SK-N-SH (cell line): ENCODE measurements around the gene C4orf50. TPM values are rescaled to one million over a fixed set of nuclear protein-coding genes. Genes with fewer than 3 reads are reported as not detected.

Experiments
- CTCF ChIA-PET: fragments of 300-600, 350-600 bp; formaldehyde crosslinking; extraction: SDS; loops from one replicate; lab custom pipeline; 2021; lab: Yijun Ruan, JAX
- POLR2A ChIA-PET: fragments of 350-600 bp; sonication (Branson Sonifier 250); formaldehyde crosslinking; extraction: SDS; loops from one replicate; lab custom pipeline; 2020; ENCODE audit warnings: antibody characterized with exemption, inconsistent platforms; lab: Yijun Ruan, JAX
- DNase-seq: peaks from one replicate; pipeline ENCODE4 v3.0.0; 2012
- H2AFZ ChIP-seq: fragments of 200-600 bp; sonication (generic); 2 replicates; pipeline ENCODE4 v1.8.1; 2016; ENCODE audit warnings: antibody characterized with exemption, mild to moderate bottlenecking, low read depth
- H3F3A ChIP-seq: fragments of 200-600 bp; sonication (generic); replicated peaks from 2 replicates; pipeline ENCODE3; 2016; ENCODE audit warnings: antibody characterized with exemption, mild to moderate bottlenecking; ENCODE audit not compliant: insufficient read depth
- H3K27ac ChIP-seq, 2 experiments: fragments of 200-500 bp in 1 of 2; fragments of 200-600 bp in 1 of 2; sonication (Bioruptor generic) in 1 of 2; sonication (generic), shearing (Covaris generic) in 1 of 2; 2 replicates each; pipeline versions ENCODE4 v1.5.1 to v1.6.1; 2014 to 2016; ENCODE audit warnings: low read depth in 2 of 2, inconsistent platforms in 1 of 2, low read length in 1 of 2, mild to moderate bottlenecking in 1 of 2, mixed read lengths in 1 of 2
- H3K27me3 ChIP-seq: fragments of 200-600 bp; sonication (generic), shearing (Covaris generic); 2 replicates; pipeline ENCODE4 v1.6.1; 2016; ENCODE audit warnings: mixed run types; ENCODE audit not compliant: insufficient read depth
- H3K36me3 ChIP-seq, 2 experiments: fragments of 200-500 bp in 1 of 2; fragments of 200-600 bp in 1 of 2; sonication (Bioruptor generic) in 1 of 2; sonication (generic) in 1 of 2; replicated peaks in 1 of 2; 2 replicates each; pipeline versions ENCODE3 to v1.5.1; 2014 to 2016; ENCODE audit warnings: low read length in 1 of 2, mild to moderate bottlenecking in 1 of 2; ENCODE audit not compliant: insufficient read depth in 2 of 2, control insufficient read depth in 1 of 2
- H3K4me1 ChIP-seq, 2 experiments: fragments of 200-500 bp in 1 of 2; fragments of 200-600 bp in 1 of 2; sonication (Bioruptor generic) in 1 of 2; sonication (generic), shearing (Covaris generic) in 1 of 2; 2 replicates each; pipeline versions ENCODE4 v1.5.1 to v1.6.1; 2014 to 2016; ENCODE audit warnings: low read depth in 1 of 2, low read length in 1 of 2, mixed run types in 1 of 2; ENCODE audit not compliant: insufficient read depth in 2 of 2, control insufficient read depth in 1 of 2
- H3K4me2 ChIP-seq: fragments of 200-600 bp; sonication (generic), shearing (Covaris generic); 2 replicates; pipeline ENCODE4 v1.6.1; 2017; ENCODE audit warnings: mixed run types
- H3K4me3 ChIP-seq, 2 experiments: fragments of 200-500 bp in 1 of 2; fragments of 200-600 bp in 1 of 2; sonication (Bioruptor generic) in 1 of 2; sonication (generic), shearing (Covaris generic) in 1 of 2; 2 replicates each; pipeline versions ENCODE4 v1.5.1 to v1.8.1; 2014 to 2016; ENCODE audit warnings: low read depth in 2 of 2, inconsistent platforms in 1 of 2, low read length in 1 of 2, mild to moderate bottlenecking in 1 of 2, mixed read lengths in 1 of 2, moderate library complexity in 1 of 2
- H3K79me2 ChIP-seq: fragments of 200-600 bp; sonication (generic); 2 replicates; pipeline ENCODE4 v1.8.1; 2017; ENCODE audit warnings: mild to moderate bottlenecking; ENCODE audit not compliant: insufficient read depth
- H3K9ac ChIP-seq: fragments of 200-600 bp; sonication (generic); 2 replicates; pipeline ENCODE4 v1.6.1; 2017; ENCODE audit warnings: mixed run types
- H3K9me2 ChIP-seq: fragments of 200-600 bp; sonication (generic); 2 replicates; pipeline ENCODE4 v1.6.1; 2017; ENCODE audit warnings: mixed run types
- H3K9me3 ChIP-seq: fragments of 200-600 bp; sonication (generic); 2 replicates; pipeline ENCODE4 v1.6.1; 2017; ENCODE audit warnings: mixed run types, mild to moderate bottlenecking, moderate library complexity
- H4K20me1 ChIP-seq: fragments of 200-600 bp; sonication (generic); 2 replicates; pipeline ENCODE4 v1.6.1; 2017; ENCODE audit warnings: mild to moderate bottlenecking, mixed run types; ENCODE audit not compliant: insufficient read depth
- EP300 ChIP-seq, 2 experiments: IDR thresholded peaks; 2 replicates each; pipeline versions ENCODE4 v1.4.0 to v1.6.1; 2012; ENCODE audit warnings: borderline replicate concordance in 1 of 2, low read depth in 1 of 2, low read length in 1 of 2
- EZH2phosphoT487 ChIP-seq: fragments of 200-600 bp; sonication (generic); IDR thresholded peaks from 2 replicates; pipeline ENCODE4 v1.6.1; 2017; ENCODE audit warnings: low read depth, mixed run types, mild to moderate bottlenecking, antibody characterized with exemption, moderate library complexity, borderline replicate concordance
- FOXJ3 ChIP-seq: sonication (generic); formaldehyde crosslinking; IDR thresholded peaks from 2 replicates; pipeline ENCODE4 v1.5.1; 2020; ENCODE audit warnings: mild to moderate bottlenecking, missing genetic modification reagents
- GATA2 ChIP-seq: sonication (generic); formaldehyde crosslinking; IDR thresholded peaks from 2 replicates; pipeline ENCODE4 v1.5.0; 2020; ENCODE audit warnings: mild to moderate bottlenecking, missing genetic modification reagents
- MXI1 ChIP-seq: IDR thresholded peaks from 2 replicates; pipeline ENCODE4 v1.6.1; 2012; ENCODE audit warnings: mild to moderate bottlenecking, low read depth, low read length, improper control_type of control experiment
- NFIC ChIP-seq: IDR thresholded peaks from 2 replicates; pipeline ENCODE4 v1.4.0; 2012; ENCODE audit warnings: borderline replicate concordance
- POLR2AphosphoS5 ChIP-seq: IDR thresholded peaks from 2 replicates; pipeline ENCODE4 v1.6.1; 2012; ENCODE audit warnings: low read depth, low read length
- RAD21 ChIP-seq: IDR thresholded peaks from 2 replicates; pipeline ENCODE4 v1.6.1; 2012; ENCODE audit warnings: mild to moderate bottlenecking, low read length
- RCOR1 ChIP-seq: fragments of 150-350 bp; IDR thresholded peaks from 2 replicates; pipeline ENCODE4 v1.6.1; 2017; ENCODE audit warnings: antibody characterized with exemption, low read length
- SIN3A ChIP-seq: IDR thresholded peaks from 2 replicates; pipeline ENCODE4 v1.6.1; 2012; ENCODE audit warnings: low read depth, mild to moderate bottlenecking, low read length, moderate library complexity, borderline replicate concordance
- TAF1 ChIP-seq: IDR thresholded peaks from 2 replicates; pipeline ENCODE4 v1.6.1; 2012; ENCODE audit warnings: low read depth, mild to moderate bottlenecking, low read length, moderate library complexity, borderline replicate concordance
- WGBS: methylation state at CpG from one replicate; pipeline ENCODE4 v1.1.6; 2017; ENCODE audit warnings: low lambda C conversion rate; 5-methylcytosine and 5-hydroxymethylcytosine counted together
- polyA plus RNA-seq, 3 experiments: library from polyadenylated mRNA; depleted of rRNA; stranded (reverse); fragments of >200 nt; gene quantifications; 2 replicates each; pipeline ENCODE4 v1.2.3, GENCODE V29; 2012
- TF ChIP-seq, protein P1 (sequence below): IDR thresholded peaks from 2 replicates; pipeline ENCODE4 v1.6.1; 2012; ENCODE audit warnings: mild to moderate bottlenecking, low read depth, low read length, moderate library complexity
- TF ChIP-seq, protein P2 (sequence below): fragments of 200-600 bp; sonication (generic); IDR thresholded peaks from 2 replicates; pipeline ENCODE4 v1.6.1; 2017; ENCODE audit warnings: antibody characterized with exemption, mild to moderate bottlenecking, moderate library complexity

The C4orf50 gene
- polyA plus RNA-seq, 1 of the 3 experiments (the other 2 are of a cell fraction), result under 0.01 TPM

DNA sequence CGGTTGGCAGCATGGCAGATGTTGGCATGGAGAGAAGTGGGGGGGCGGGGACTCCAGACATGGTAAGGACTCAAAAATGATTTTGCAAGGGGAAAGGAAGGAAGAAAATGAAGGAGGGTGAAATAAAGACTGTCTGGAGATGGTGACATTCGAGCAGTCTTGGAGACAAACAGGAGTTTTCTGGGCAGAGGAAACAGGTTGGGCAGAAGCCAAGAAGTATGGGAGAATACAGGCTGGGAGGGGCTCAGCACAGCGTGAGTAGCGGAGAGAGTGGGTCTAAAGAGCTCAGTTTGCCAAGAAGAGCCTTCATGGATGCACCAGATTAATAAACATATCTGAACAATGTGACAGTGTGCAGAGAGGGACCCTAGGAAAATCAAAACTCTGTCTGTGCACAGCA, 112.0 kb downstream of the C4orf50 start:
- no peaks in the 10 kb centered on the region for H4K20me1 ChIP-seq
- DNase-seq, result no peak
- H3K27ac ChIP-seq, result no peak overlapping the region
- TF ChIP-seq EP300 (IDR thresholded peaks at IDR 0.05; ENCODE audit: borderline replicate concordance in 1 of 2, low read depth in 1 of 2, low read length in 1 of 2) (no peak), RAD21 (no peak), MXI1 (no peak), SIN3A (no peak), RCOR1 (no peak), POLR2AphosphoS5 (no peak), GATA2 (CRISPR knock-in tag) (no peak)
- TF ChIP-seq, protein P1, sequence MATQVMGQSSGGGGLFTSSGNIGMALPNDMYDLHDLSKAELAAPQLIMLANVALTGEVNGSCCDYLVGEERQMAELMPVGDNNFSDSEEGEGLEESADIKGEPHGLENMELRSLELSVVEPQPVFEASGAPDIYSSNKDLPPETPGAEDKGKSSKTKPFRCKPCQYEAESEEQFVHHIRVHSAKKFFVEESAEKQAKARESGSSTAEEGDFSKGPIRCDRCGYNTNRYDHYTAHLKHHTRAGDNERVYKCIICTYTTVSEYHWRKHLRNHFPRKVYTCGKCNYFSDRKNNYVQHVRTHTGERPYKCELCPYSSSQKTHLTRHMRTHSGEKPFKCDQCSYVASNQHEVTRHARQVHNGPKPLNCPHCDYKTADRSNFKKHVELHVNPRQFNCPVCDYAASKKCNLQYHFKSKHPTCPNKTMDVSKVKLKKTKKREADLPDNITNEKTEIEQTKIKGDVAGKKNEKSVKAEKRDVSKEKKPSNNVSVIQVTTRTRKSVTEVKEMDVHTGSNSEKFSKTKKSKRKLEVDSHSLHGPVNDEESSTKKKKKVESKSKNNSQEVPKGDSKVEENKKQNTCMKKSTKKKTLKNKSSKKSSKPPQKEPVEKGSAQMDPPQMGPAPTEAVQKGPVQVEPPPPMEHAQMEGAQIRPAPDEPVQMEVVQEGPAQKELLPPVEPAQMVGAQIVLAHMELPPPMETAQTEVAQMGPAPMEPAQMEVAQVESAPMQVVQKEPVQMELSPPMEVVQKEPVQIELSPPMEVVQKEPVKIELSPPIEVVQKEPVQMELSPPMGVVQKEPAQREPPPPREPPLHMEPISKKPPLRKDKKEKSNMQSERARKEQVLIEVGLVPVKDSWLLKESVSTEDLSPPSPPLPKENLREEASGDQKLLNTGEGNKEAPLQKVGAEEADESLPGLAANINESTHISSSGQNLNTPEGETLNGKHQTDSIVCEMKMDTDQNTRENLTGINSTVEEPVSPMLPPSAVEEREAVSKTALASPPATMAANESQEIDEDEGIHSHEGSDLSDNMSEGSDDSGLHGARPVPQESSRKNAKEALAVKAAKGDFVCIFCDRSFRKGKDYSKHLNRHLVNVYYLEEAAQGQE, result no peak
- TF ChIP-seq, protein P2, sequence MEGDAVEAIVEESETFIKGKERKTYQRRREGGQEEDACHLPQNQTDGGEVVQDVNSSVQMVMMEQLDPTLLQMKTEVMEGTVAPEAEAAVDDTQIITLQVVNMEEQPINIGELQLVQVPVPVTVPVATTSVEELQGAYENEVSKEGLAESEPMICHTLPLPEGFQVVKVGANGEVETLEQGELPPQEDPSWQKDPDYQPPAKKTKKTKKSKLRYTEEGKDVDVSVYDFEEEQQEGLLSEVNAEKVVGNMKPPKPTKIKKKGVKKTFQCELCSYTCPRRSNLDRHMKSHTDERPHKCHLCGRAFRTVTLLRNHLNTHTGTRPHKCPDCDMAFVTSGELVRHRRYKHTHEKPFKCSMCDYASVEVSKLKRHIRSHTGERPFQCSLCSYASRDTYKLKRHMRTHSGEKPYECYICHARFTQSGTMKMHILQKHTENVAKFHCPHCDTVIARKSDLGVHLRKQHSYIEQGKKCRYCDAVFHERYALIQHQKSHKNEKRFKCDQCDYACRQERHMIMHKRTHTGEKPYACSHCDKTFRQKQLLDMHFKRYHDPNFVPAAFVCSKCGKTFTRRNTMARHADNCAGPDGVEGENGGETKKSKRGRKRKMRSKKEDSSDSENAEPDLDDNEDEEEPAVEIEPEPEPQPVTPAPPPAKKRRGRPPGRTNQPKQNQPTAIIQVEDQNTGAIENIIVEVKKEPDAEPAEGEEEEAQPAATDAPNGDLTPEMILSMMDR, result no peak
- TF ChIP-seq, all 33 proteins: peak for 0
- ChIA-PET CTCF (no interaction called here), POLR2A (no interaction called here)
- H3K36me3 ChIP-seq, result no peaks in the 10 kb centered on the region
- H3K4me1 ChIP-seq, result no peaks in the 10 kb centered on the region
- H3K9me2 ChIP-seq, result no peaks in the 10 kb centered on the region
- H3K4me2 ChIP-seq, result no peak overlapping the region
- no peaks in the 10 kb centered on the region for H3K79me2 ChIP-seq
- H3K9me3 ChIP-seq, result no peaks in the 10 kb centered on the region
- 15% methylated on average over 5 of the region's 5 CpGs for WGBS
- no peaks in the 10 kb centered on the region for H3F3A ChIP-seq
- no peak overlapping the region for H2AFZ ChIP-seq
- H3K4me3 ChIP-seq, result no peak overlapping the region
- no peak overlapping the region for H3K9ac ChIP-seq
- H3K27me3 ChIP-seq, result no peaks in the 10 kb centered on the region

DNA sequence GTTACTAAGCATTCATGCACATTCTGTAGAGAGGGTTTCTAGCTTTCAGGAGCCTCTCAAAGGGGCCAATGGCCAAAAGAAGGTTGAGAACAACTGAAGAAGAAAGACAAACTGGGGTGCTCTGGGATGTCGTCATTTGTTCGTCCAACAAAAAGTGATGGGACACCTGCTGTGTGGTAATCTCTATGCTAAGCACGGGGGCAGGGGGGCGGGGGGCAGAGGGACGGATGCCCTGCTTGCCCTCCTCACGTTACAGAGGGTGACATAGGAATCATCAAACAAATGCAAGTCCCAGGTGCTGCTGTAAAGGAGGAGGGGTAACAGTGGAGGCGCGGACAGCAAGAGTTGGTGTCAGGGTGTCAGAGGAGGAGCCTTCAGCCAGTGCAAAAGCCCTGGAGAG, 112.5 kb downstream of the C4orf50 start:
- Histone ChIP-seq H3K9me3 (no peaks in the 10 kb centered on the region), H3K4me2 (no peak overlapping the region)
- POLR2A ChIA-PET, result no interaction called here

More for the DNA sequence above, 112.5 kb downstream of the C4orf50 start:
- Histone ChIP-seq H3K27me3 (no peaks in the 10 kb centered on the region), H3K79me2 (no peaks in the 10 kb centered on the region), H3K9me2 (no peaks in the 10 kb centered on the region), H2AFZ (no peak overlapping the region), H3F3A (no peaks in the 10 kb centered on the region), H3K4me1 (no peaks in the 10 kb centered on the region), H3K4me3 (no peak overlapping the region), H4K20me1 (no peaks in the 10 kb centered on the region), H3K9ac (no peak overlapping the region), H3K36me3 (no peaks in the 10 kb centered on the region), H3K27ac (no peak overlapping the region)
- no peak for DNase-seq
- CTCF ChIA-PET, result no interaction called here
- 38% methylated on average over 8 of the region's 8 CpGs for WGBS
- TF ChIP-seq EZH2phosphoT487, result no peak
- TF ChIP-seq TAF1, result no peak
- no peak for TF ChIP-seq FOXJ3 (CRISPR knock-in tag)
- TF ChIP-seq NFIC, result no peak
